Articular chondrocyte of knee joint (primary cell): Measurements from ENCODE around the gene TMEM184A. TPM values are rescaled to one million over a fixed set of nuclear protein-coding genes. Genes with fewer than 3 reads are reported as not detected.

Source experiments
- total RNA-seq: library from RNA; depleted of rRNA; stranded (reverse); fragments of >200 nt; gene quantifications from 2 replicates; pipeline ENCODE4 v1.2.3, GENCODE V29; 2012

Gene TMEM184A
- total RNA-seq = under 0.01 and 0.26 TPM in 2 replicates

DNA sequence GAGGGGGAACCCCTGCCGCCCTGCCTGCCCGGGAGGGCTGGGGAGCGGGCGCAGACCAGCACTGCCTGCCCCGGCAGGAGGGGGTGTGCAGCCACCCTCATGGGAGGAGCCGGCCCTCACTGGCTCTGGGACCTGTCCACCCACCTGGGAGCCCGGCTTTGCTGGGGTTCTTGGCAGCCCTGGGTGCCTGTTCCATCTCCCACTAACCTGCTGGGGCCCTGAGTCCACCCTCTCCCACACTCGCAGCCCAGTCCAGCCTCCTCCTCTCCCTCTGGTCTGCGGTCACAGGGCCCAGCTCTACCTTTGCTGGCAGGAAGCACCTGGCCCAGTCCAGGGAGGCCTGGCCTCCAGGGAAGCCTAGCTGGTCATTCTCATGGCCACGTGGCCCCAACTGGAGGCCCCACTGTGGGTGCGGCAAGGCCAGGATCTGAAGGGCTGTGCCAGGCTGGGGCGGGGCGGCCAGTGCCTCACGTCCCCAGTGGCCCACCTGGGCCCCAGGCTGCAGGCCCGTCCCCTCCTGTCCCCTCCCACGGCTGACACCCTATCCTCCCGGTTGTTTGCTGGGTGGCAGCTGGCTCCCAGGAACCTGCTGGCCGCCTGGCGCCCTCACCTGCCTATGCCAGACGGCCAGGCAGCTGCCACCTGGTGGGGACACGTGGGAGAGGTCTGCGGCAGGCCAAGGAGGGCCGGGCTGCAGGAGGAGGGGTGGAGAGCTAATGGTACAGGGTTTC is at the start of gene TMEM184A:
TSS of gene TMEM184A (minus strand) at position 393 of the 731 bp plus-strand sequence. CDS start 721 bp downstream, outside the sequence.

DNA sequence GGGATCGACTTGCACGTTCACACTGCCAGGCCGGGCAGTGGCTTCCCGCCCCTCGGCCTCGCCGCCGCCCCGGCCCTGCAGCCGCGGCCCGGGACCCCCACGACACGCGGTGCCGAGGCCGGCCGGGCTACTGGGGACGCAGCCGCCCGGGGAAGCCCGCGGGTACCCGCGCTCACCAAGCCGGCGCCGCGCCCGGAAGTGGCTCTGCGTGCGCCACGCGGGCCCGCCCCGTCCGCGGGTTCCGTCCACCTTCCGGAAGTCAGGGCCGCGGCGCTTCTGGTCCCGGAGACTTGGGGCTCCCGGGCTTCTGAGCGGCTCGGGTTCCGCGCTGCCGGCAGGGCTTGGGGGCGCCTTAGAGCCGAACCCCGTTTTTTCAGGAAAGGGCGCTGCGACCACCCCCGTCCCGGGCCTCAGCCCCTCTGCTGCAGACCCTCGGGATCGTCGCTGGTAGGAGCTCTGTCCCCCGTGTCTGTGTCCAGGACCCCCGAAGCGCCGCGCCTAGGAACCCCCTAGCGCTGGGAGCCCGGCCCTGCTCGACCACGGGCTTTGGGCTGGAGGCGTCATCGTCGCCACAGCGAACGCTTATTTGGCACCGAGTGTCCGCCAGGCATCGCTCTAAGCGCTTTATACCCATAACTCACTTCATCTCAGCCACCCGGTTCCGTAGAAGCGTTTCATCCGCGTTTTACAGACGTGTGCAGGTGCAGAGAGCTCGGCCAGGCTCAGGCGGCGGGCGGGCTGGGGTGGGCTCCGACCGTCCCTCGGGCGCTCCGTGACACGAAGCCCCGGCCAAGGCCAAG is 14.0 kb upstream of the TMEM184A start, which contains the start of gene PSMG3:
TSS of gene PSMG3 (minus strand) at position 200 of the 800 bp plus-strand sequence. CDS start 693 bp downstream, outside the sequence.

DNA sequence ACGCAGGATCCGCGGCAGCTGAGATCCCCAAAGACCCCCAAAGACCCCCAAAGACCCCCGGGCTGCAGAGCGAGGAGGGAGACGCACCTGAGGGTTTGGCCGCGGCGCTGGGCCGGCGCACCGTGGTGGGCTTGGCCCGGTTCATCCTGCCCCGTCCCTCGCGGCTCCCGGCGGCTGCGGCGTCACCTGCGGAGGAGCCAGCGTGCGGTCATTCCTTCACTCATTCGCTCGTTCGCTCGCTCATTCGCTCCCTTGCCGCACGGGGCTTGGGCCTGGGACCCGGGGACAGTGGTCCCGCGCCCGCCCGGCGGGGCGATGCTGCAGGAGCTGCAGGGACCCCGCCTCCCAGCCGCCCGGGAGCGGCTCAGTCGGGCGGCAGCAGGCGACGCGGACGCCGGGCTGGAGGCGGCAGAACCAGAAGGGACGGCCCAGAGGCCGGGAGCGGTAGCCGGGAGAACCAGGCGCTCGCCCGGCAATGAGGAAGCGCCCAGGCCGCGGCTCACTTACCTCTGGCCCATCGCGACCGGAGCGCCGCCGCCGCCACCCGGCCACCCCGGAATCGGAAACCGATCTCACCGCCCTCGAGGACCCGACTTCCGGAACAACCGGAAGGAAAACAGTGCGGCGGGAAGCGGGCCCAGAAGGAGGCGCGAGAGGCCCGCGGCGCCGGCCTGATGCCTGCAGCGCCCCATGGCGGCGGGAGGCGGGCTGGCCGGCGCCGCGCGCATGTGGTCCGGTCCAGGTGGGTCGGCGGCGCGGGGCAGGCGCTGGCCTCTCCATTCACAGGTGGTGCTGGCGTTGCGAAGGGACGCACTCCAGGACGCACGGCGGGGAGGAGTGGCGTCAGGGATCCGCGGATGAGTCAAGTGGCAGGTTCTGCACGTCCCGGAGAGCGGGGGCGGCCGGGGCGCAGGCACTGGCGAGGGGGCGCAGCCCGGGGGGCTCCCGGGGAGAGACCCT is 51.9 kb downstream of the TMEM184A start, which contains the start of gene INTS1:
TSS of gene INTS1 (minus strand) at position 574 of the 960 bp plus-strand sequence. CDS start at position 145, 429 bp downstream.

Other genes starting within 250 kb of the TMEM184A start
- gene MICALL2, start 96.7 kb downstream of the TMEM184A start, total RNA-seq = 16.2 and 23.3 TPM in 2 replicates
- gene INTS1, start 51.8 kb downstream of the TMEM184A start, total RNA-seq = 36.3 and 45.3 TPM in 2 replicates
- gene MAFK, start 25.5 kb downstream of the TMEM184A start, total RNA-seq = 13.2 and 14.9 TPM in 2 replicates
- 19.5 and 24.8 TPM in 2 replicates for gene PSMG3, start 13.8 kb upstream of the TMEM184A start, total RNA-seq
- 2.3 and 3.9 TPM in 2 replicates for gene ELFN1, start 114.1 kb upstream of the TMEM184A start, total RNA-seq